IPS DF 6.9 (cell line): ENCODE data around the gene BICRA.
"Not testable (repeated sequence)": the region's sequence is repeated elsewhere in the genome, so short reads cannot be mapped to it uniquely, and the experiment has no call there.

Source experiments
- DNase-seq: peaks from one replicate; pipeline ENCODE4 v3.0.0-alpha.2; 2013; ENCODE audit warnings: low read depth, low spot score
- H3K27ac ChIP-seq: one replicate; pipeline ENCODE4 v1.5.1; 2013; ENCODE audit warnings: low read length, control low read depth
- H3K27me3 ChIP-seq: 2 replicates; pipeline ENCODE4 v1.6.1; 2013; ENCODE audit warnings: mild to moderate bottlenecking, low read length; ENCODE audit not compliant: control insufficient read depth, insufficient read depth
- H3K36me3 ChIP-seq: 2 replicates; pipeline ENCODE4 v1.6.1; 2013; ENCODE audit warnings: low read length; ENCODE audit not compliant: control insufficient read depth, insufficient read depth
- H3K4me1 ChIP-seq: 2 replicates; pipeline ENCODE4 v1.6.1; 2013; ENCODE audit warnings: low read length; ENCODE audit not compliant: control insufficient read depth, insufficient read depth
- H3K4me3 ChIP-seq: 2 replicates; pipeline ENCODE4 v1.5.1; 2013; ENCODE audit warnings: mild to moderate bottlenecking, low read length
- H3K9me3 ChIP-seq: 2 replicates; pipeline ENCODE4 v1.6.1; 2013; ENCODE audit warnings: low read length, inconsistent platforms; ENCODE audit not compliant: control insufficient read depth, insufficient read depth
- WGBS: extraction: QIAGEN DNeasy Blood & Tissue Kit; methylation state at CpG from one replicate; pipeline ENCODE4 v1.1.7; 2013; ENCODE audit warnings: mixed read lengths, missing lambda C conversion rate; ENCODE audit not compliant: insufficient read length, insufficient coverage; 5-methylcytosine and 5-hydroxymethylcytosine counted together

The BICRA gene

DNA sequence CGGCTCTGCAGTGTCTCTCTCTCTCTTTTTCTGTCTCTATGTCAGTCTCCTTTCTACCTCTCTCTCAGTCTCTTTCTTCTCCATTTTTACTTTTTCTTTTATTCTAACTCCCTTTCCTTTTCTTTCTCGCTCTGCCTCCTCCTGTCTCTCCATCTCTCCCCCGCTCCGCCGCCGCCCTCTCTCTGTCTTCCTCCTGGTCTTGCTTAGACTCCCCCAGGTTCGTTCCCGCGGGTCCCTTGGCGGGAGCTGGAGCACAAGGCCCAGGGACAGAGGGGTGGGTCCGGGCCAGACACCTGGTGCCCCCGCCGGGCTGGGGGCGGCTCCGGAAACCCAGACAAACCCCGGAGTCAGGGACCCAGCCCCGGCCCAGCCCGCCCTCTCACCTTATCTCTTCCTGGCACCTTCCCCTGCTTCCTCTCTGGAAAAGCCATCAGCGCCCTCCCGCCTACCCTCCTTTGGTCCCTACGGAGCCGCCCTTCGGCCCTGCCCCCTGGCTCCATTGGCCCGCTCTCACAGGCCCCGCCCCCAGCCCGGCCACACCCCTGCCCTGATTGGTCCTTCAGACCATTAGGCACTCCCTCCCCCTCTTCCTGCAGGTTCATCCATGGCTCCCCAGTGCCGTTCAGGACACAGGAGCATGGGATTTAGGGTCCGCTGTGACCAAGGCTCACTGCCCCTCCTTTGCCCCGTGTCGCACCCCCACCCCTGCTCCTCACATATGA, 121.0 kb downstream of the BICRA start:
- H3K4me3 ChIP-seq, result peak overlapping the region; percentile 31; the same call in 1 of the 2 replicates

DNA sequence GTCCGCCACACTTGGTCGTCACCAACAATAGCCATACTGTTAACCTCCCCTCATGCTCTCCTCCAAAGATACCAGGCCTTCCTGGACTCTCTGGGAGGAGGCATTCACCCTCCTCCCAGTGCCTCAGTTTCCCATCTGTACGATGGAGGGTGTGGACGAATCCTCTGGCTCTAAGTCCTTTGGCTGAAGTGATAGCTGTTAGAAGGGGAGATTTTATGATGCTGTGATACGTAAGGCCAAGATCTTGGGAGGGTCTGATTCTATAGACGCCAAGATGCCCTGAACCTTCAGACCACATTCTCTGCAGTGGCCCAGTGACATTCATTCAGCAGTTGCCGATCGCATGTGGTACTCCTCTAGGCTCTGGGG, 121.6 kb downstream of the BICRA start:
- DNase-seq, result no peak
- no peaks in the 10 kb centered on the region for H3K36me3 ChIP-seq
- no peak overlapping the region for H3K27ac ChIP-seq
- no peaks in the 10 kb centered on the region for H3K27me3 ChIP-seq
- H3K4me1 ChIP-seq, result peaks cover 3% of the 10 kb centered on the region; the same call in 1 of the 2 replicates
- H3K4me3 ChIP-seq, result peak overlapping the region; percentile 31; the same call in 1 of the 2 replicates
- no peaks in the 10 kb centered on the region for H3K9me3 ChIP-seq
- no CpG with 5 or more reads among the region's 8 CpGs for WGBS

More for the DNA sequence above, 121.0 kb downstream of the BICRA start:
- Histone ChIP-seq H3K27ac (no peak overlapping the region), H3K27me3 (no peaks in the 10 kb centered on the region), H3K9me3 (no peaks in the 10 kb centered on the region), H3K36me3 (no peaks in the 10 kb centered on the region), H3K4me1 (peaks cover 3% of the 10 kb centered on the region; the same call in 1 of the 2 replicates)
- DNase-seq, result no peak
- 100% methylated on average over 1 of the region's 30 CpGs for WGBS

DNA sequence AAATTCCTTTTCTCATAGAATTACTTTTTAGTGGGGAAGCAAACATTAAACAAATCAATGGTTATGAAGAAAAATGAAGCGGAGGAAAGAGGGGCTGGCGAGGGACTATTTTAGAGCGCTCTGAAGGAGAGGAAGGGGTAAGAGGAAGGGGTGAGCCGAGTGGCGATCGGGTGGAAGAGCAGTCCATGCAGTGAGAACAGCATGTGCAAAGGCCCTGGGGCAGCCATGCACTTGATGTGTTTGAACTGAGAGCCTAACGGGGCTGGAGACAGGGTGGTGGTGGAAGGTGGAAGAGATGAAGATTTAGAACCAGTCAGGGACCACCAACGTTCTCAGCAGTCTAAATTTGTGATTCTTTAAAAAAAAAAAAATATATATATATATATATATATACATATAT, 122.0 kb downstream of the BICRA start:
- H3K27ac ChIP-seq, result no peak overlapping the region
- H3K4me1 ChIP-seq, result peaks cover 3% of the 10 kb centered on the region; the same call in 1 of the 2 replicates
- H3K9me3 ChIP-seq, result no peaks in the 10 kb centered on the region
- no peaks in the 10 kb centered on the region for H3K27me3 ChIP-seq
- H3K36me3 ChIP-seq, result no peaks in the 10 kb centered on the region
- no peak for DNase-seq
- no peak overlapping the region for H3K4me3 ChIP-seq
- 100% methylated on average over 3 of the region's 8 CpGs for WGBS

DNA sequence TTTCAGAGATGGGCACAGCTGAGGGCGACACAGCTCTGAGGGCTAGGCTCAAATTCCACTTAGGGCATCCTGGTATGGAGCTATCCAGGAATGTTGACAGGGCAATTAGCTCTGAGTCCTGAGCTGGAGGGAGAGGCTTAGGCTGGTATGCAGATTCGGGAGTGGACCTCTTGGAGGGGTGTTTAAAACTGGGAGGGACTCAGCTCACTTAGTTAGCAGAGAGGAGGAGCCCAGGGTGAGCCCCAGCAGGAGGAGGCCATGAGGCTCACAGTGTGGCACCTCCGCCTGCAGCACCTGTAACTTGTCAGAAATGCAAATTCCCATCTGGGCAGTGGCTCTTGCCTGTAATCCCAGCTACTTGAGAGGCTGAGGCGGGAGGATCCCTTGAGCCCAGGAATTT, 126.2 kb downstream of the BICRA start:
- Histone ChIP-seq H3K9me3 (no peaks in the 10 kb centered on the region), H3K4me3 (no peak overlapping the region), H3K27me3 (no peaks in the 10 kb centered on the region), H3K4me1 (0 out of 2 replicates have a peak, but pooled peaks cover 1% of the 10 kb centered on the region), H3K36me3 (no peaks in the 10 kb centered on the region), H3K27ac (no peak overlapping the region)
- DNase-seq, result no peak
- no CpG with 5 or more reads among the region's 4 CpGs for WGBS

DNA sequence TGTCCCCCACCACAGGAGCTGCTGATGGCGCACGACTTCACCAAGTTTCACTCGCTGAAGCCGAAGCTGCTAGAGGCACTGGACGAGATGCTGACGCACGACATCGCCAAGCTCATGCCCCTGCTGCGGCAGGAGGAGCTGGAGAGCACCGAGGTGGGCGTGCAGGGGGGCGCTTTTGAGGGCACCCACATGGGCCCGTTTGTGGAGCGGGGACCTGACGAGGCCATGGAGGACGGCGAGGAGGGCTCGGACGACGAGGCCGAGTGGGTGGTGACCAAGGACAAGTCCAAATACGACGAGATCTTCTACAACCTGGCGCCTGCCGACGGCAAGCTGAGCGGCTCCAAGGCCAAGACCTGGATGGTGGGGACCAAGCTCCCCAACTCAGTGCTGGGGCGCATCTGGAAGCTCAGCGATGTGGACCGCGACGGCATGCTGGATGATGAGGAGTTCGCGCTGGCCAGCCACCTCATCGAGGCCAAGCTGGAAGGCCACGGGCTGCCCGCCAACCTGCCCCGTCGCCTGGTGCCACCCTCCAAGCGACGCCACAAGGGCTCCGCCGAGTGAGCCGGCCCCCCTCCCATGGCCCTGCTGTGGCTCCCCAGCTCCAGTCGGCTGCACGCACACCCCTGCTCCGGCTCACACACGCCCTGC, 132.1 kb downstream of the BICRA start:
- H3K27ac ChIP-seq, result no peak overlapping the region
- no CpG with 5 or more reads among the region's 48 CpGs for WGBS
- H3K9me3 ChIP-seq, result no peaks in the 10 kb centered on the region
- H3K36me3 ChIP-seq, result no peaks in the 10 kb centered on the region
- no peaks in the 10 kb centered on the region for H3K27me3 ChIP-seq
- H3K4me1 ChIP-seq, result no peaks in the 10 kb centered on the region
- no peak overlapping the region for H3K4me3 ChIP-seq
- no peak for DNase-seq

DNA sequence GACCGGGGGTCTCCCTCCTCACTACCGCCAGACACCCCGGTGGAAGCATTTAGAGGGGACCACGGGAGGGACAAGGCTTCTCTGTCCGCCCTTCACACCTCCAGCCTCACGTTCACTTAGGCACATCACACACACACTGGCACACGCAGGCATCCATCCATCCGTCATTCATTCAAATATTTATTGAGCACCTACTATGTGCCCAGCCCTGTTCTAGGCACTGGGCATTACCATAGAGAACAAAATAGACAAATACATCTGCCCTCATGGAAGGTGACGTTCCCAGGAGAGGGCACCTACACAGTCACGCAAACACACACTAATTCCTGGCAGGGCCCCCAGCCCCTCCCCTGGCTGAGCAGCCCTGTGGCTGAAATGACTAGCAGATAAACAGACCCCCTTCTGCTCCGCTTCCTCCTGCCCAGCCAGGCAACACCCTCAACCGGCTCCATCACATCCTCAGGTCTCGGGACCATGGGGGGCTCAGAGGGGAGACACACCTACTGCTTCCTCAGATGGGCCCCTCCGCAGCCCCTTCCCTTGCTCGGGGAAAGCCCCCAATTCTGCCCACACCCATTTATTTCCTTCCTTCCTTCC, 132.7 kb downstream of the BICRA start:
- no peak overlapping the region for H3K27ac ChIP-seq
- no peaks in the 10 kb centered on the region for H3K9me3 ChIP-seq
- no peak overlapping the region; the same call in 1 of the 2 replicates for H3K4me3 ChIP-seq
- H3K36me3 ChIP-seq, result no peaks in the 10 kb centered on the region
- DNase-seq, result no peak
- WGBS, result no CpG with 5 or more reads among the region's 15 CpGs
- no peaks in the 10 kb centered on the region for H3K27me3 ChIP-seq
- no peaks in the 10 kb centered on the region for H3K4me1 ChIP-seq

DNA sequence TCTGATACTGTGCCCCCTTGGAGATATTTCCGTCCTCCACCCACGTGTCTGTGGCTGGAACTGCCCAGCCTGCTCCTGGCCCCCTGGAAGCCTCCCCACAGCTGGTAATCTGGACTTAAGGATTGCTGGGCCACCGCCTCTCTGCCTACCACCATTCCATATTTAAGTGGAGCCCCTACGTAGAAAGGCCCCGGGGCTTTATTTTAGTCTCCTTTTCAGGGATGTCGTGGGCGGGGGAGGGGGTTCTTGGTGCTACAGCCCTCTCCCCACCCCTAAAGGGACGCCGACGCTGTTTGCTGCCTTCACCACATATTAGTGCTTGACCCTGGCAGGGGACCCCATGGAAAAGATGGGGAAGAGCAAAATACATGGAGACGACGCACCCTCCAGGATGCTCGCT, 133.7 kb downstream of the BICRA start:
- Histone ChIP-seq H3K27me3 (no peaks in the 10 kb centered on the region), H3K4me1 (no peaks in the 10 kb centered on the region), H3K36me3 (no peaks in the 10 kb centered on the region), H3K4me3 (no peak overlapping the region), H3K9me3 (no peaks in the 10 kb centered on the region), H3K27ac (no peak overlapping the region)
- no peak for DNase-seq
- no CpG with 5 or more reads among the region's 13 CpGs for WGBS

DNA sequence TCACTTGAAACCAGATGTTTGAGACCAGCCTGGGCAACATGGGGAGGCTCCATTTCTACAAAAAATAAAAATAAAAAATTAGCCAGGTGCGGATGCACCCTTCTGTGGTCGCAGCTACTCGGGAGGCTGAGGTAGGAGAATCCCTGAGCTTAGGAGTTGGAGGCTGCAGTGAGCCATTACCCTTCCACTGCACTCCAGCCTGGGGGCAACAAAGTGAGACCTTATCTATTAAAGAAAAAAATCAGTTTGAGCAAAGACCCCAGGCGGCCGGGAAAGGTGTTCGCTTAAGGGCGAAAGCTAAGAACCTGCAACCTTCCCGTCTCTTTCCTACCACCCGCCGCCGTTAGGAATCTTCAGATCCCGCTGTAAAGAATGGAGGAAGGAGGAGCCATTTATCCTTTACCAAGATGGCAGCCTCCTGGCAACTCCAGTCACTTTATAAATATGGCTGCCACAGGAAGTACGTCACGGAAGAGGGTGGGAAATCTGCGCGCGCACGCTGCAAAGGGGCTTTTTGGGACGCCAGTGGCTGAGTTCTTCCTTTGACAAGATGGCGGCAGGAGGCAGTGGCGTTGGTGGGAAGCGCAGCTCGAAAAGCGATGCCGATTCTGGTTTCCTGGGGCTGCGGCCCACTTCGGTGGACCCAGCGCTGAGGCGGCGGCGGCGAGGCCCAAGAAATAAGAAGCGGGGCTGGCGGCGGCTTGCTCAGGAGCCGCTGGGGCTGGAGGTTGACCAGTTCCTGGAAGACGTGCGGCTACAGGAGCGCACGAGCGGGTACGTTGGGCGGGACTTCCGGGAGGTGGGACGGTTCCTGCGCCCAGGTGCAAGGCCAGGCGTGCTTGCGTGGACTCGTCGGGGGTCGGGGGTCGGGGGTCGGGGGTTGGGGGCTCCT, 136.3 kb downstream of the BICRA start, which contains the start of gene NOP53:
NOP53 (plus strand) TSS at position 537 of the 892 bp plus-strand sequence; CDS start at position 551, 14 bp downstream.
- Histone ChIP-seq H3K9me3 (no peaks in the 10 kb centered on the region), H3K27ac (no peak within 1 kb of the TSS), H3K4me1 (no peaks in the 10 kb centered on the region), H3K4me3 (peak within 1 kb of the TSS; percentile 83; the same call in 1 of the 2 replicates), H3K36me3 (peaks cover 12% of the 10 kb centered on the region), H3K27me3 (no peaks in the 10 kb centered on the region)
- WGBS, result no CpG with 5 or more reads among the region's 53 CpGs
- peak; percentile 95 for DNase-seq

DNA sequence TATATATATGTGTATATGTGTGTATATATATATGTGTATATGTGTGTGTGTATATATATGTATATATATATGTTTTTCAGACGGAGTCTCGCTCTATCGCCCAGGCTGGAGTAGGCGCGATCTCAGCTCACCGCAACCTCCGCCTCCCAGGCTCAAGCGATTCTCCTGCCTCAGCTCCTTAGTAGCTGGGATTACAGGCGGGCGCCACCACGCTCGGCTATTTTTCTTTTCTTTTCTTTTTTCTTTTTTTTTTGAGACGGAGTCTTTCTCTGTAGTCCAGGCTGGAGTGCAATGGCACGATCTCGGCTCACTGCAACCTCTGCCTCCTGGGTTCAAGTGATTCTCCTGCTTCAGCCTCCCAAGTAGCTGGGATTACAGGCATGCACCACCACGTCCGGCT, 137.2 kb downstream of the BICRA start:
- H3K4me3 ChIP-seq, H3K27ac ChIP-seq, DNase-seq, H3K4me1 ChIP-seq, H3K27me3 ChIP-seq, H3K9me3 ChIP-seq: not testable (repeated sequence)
- WGBS, result no CpG with 5 or more reads among the region's 17 CpGs
- peaks cover 21% of the 10 kb centered on the region for H3K36me3 ChIP-seq

DNA sequence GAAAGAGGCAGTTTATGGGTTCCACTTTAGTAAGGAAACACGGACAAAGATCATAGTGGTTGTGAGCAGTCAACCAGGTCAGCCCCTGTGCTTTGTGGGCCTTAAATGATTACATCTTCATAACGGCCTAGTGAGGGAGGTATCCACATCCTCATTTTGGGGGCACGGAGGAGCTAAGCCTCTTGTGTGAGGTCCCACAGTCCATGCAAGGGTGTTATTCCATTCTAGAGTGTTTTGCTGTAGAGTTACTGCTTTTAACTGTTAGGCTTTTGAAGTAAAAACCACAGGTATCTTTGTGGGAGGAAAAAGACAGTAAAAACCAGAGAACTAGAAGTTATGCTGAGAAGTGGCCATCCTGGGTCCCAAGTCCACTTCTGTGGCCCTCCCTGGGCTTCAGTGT, 140.4 kb downstream of the BICRA start:
- no peaks in the 10 kb centered on the region for H3K4me1 ChIP-seq
- H3K36me3 ChIP-seq, result peaks cover 47% of the 10 kb centered on the region
- no peak overlapping the region for H3K4me3 ChIP-seq
- no peaks in the 10 kb centered on the region for H3K27me3 ChIP-seq
- no peaks in the 10 kb centered on the region for H3K9me3 ChIP-seq
- WGBS, result no CpG with 5 or more reads among the region's 3 CpGs
- H3K27ac ChIP-seq, result no peak overlapping the region
- no peak for DNase-seq
